Measurements from ENCODE around the gene PARS2.

- TF ChIP-seq, protein P1, sequence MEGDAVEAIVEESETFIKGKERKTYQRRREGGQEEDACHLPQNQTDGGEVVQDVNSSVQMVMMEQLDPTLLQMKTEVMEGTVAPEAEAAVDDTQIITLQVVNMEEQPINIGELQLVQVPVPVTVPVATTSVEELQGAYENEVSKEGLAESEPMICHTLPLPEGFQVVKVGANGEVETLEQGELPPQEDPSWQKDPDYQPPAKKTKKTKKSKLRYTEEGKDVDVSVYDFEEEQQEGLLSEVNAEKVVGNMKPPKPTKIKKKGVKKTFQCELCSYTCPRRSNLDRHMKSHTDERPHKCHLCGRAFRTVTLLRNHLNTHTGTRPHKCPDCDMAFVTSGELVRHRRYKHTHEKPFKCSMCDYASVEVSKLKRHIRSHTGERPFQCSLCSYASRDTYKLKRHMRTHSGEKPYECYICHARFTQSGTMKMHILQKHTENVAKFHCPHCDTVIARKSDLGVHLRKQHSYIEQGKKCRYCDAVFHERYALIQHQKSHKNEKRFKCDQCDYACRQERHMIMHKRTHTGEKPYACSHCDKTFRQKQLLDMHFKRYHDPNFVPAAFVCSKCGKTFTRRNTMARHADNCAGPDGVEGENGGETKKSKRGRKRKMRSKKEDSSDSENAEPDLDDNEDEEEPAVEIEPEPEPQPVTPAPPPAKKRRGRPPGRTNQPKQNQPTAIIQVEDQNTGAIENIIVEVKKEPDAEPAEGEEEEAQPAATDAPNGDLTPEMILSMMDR (IDR thresholded peaks at IDR 0.05) = no peak
- TF ChIP-seq POLR2A (IDR thresholded peaks at IDR 0.05) = no peak
These were observed 17.8 kb upstream of the PARS2 start for GRCh38 chr1:54782156-54782555.
